Transverse colon (tissue), 4 donors: Measurements from ENCODE around the gene GNB3. TPM values are rescaled to one million over a fixed set of nuclear protein-coding genes. Genes with fewer than 3 reads are reported as not detected.

Experiments used
- DNase-seq: peaks from one replicate; pipeline ENCODE4 v3.0.0-alpha.2; 2019
- H3K27ac ChIP-seq, 4 donors: fragments of 200-600 bp; sonication (generic); 2 replicates each; pipeline ENCODE4 v1.5.1; 2016 to 2018; ENCODE audit warnings: inconsistent platforms in 4 of 4
- H3K27me3 ChIP-seq: fragments of 200-600 bp; sonication (generic); 2 replicates; pipeline ENCODE4 v1.5.1; 2017; ENCODE audit warnings: inconsistent platforms
- H3K36me3 ChIP-seq, 4 donors: fragments of 200-600 bp; sonication (generic); 2 replicates each; pipeline ENCODE4 v1.5.1; 2017 to 2019; ENCODE audit warnings: inconsistent platforms in 4 of 4
- H3K4me1 ChIP-seq, 4 donors: fragments of 200-600 bp; sonication (generic); 2 replicates each; pipeline ENCODE4 v1.5.1; 2017 to 2020; ENCODE audit warnings: inconsistent platforms in 4 of 4
- H3K4me3 ChIP-seq, 4 donors: fragments of 200-600 bp; sonication (generic); 1 replicate in 1 of 4; 2 replicates in 3 of 4; pipeline versions ENCODE4 v1.5.1 to v1.6.1; 2017 to 2019; ENCODE audit warnings: inconsistent platforms in 4 of 4
- H3K9me3 ChIP-seq, 2 donors: fragments of 200-600 bp; sonication (generic); 2 replicates each; pipeline ENCODE4 v1.5.1; 2017 to 2019; ENCODE audit warnings: inconsistent platforms in 2 of 2
- CTCF ChIP-seq, 5 experiments: fragments of 200-600 bp in 3 of 5; fragments of 450-650 bp in 2 of 5; sonication (generic) in 3 of 5; IDR thresholded peaks; 1 replicate in 2 of 5; 2 replicates in 3 of 5; pipeline ENCODE4 v1.5.1; 2016 to 2017; ENCODE audit warnings: antibody characterized with exemption in 5 of 5, inconsistent platforms in 3 of 5, mild to moderate bottlenecking in 2 of 5, moderate library complexity in 1 of 5
- EP300 ChIP-seq: sonication (generic); formaldehyde crosslinking; IDR thresholded peaks from one replicate; pipeline ENCODE4 v1.6.1; 2017; ENCODE audit warnings: antibody characterized with exemption, low read depth
- POLR2A ChIP-seq: fragments of 450-650 bp; IDR thresholded peaks from one replicate; pipeline ENCODE4 v1.6.1; 2016; ENCODE audit warnings: antibody characterized with exemption, mild to moderate bottlenecking, moderate library complexity
- POLR2AphosphoS5 ChIP-seq, 3 donors: sonication (generic); formaldehyde crosslinking; IDR thresholded peaks; one replicate each; pipeline ENCODE4 v1.6.1; 2016; ENCODE audit warnings: antibody characterized with exemption in 3 of 3
- WGBS, 2 donors: methylation state at CpG; one replicate each; pipeline ENCODE4 v1.1.5; 2018; ENCODE audit warnings: low coverage in 1 of 2; 5-methylcytosine and 5-hydroxymethylcytosine counted together
- in situ Hi-C, 4 donors: fragments of 200-750 bp; cut with MboI; loops; one replicate each; pipeline versions ENCODE4 v1.15.0 to v1.15.1; 2017; ENCODE audit warnings: low sequenced_read_pairs in 3 of 4, low pct_ligation_motif_present in 1 of 4, low pct_unique_long_range_greater_than_20kb in 1 of 4
- intact Hi-C: fragments of 100-400 bp; cut with DNase I; formaldehyde crosslinking; loops from one replicate; pipeline ENCODE4 v1.15.1; 2023; ENCODE audit warnings: low total_unique reads
- total RNA-seq, 4 donors: library from RNA; depleted of rRNA; stranded (reverse); fragments of >200 nt; gene quantifications; one replicate each; pipeline ENCODE4 v1.1.0, GENCODE V29; 2016

Gene GNB3
- total RNA-seq, 4 donors from 2014 or later, result 0.14 to 0.32 TPM; not detected in 2

GRCh38 chr12:6820166-6820565 is 20.6 kb upstream of the GNB3 start:
- 71 to 90% methylated on average over 4 to 5 of the region's 5 CpGs for WGBS, 2 donors
- intact Hi-C loops (no loop called here), in situ Hi-C loops (loop anchor here in 1 of 4 donors (10.0 kb wide), 1 partner anchor 75 kb away; no protein-coding TSS in a partner anchor)
- Histone ChIP-seq H3K27me3 (peaks cover 31% of the 10 kb centered on the region), H3K9me3 (no peaks in the 10 kb centered on the region), H3K27ac (no peak overlapping the region), H3K4me1 (peaks cover 5 to 17% (median 11%) of the 10 kb centered on the region in 4 donors), H3K36me3 (no peaks in the 10 kb centered on the region), H3K4me3 (no peak overlapping the region)
- TF ChIP-seq POLR2AphosphoS5 (IDR thresholded peaks at IDR 0.05), result no peak
- TF ChIP-seq CTCF (IDR thresholded peaks at IDR 0.05), result no peak
- no peak for TF ChIP-seq EP300
- TF ChIP-seq POLR2A, result no peak
- DNase-seq, result no peak

DNA sequence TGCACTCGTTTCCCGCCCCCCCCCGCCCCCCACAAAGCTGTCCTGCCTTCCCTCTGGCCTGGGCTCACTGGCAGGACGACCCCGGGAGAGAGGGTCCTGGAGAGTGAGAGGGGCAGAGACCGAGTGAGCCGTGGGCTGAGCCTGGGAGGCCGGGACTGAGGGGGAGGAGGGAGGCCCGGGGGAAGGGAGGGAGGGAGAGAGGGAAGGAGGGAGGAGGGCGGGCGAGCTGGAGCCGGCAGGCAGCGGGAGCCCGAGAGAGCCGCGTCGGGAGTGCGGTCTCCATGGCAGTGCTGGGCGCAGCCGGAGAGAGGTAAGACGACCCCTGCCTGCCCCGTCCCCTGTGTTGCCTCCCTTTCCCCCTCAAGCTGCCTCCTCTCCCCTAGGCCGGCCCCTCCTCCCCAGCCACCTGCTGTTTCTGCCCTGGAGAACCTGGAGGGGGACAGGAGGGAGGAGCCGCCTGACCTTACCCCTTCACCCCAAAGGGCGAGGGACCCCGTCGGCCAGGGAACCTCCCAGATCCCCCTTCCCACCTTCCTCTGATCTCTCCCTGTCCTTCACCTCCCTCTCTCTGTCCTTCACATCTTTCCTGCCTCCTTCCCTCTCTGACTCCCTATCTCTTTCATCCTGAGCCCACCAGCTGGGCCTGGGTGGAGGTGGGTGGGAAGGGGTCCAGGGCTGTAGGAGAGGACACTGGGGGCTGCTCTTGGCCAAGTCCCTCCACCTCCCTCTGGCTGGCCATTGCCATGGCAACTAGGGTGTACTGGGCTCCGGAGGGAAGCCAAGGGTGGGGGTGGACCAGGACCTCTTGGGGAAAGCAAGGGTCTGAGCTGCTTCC is 18.9 kb upstream of the GNB3 start, which contains the start of gene GPR162:
GPR162 (plus strand) TSS at position 231 of the 835 bp plus-strand sequence. CDS start 2,078 bp downstream, outside the sequence.
- H3K27me3 ChIP-seq, result peaks cover 33% of the 10 kb centered on the region
- intact Hi-C loops (no loop called here), in situ Hi-C loops (loop anchor here in 1 of 4 donors (10.0 kb wide), 1 partner anchor 77 kb away; no protein-coding TSS in a partner anchor)
- WGBS, 2 donors, result 2% methylated on average over 25 of the region's 28 CpGs; no CpG with 5 or more reads in 1 of the 2 donors
- H3K4me3 ChIP-seq, result peak within 1 kb of the TSS; percentile 24 to 50 (median 34)
- DNase-seq, result peak; percentile 48
- no peaks in the 10 kb centered on the region for H3K36me3 ChIP-seq
- H3K27ac ChIP-seq, result peak within 1 kb of the TSS; percentile 48 to 77 (median 64)
- no peak for TF ChIP-seq POLR2A
- no peak for TF ChIP-seq POLR2AphosphoS5 (IDR thresholded peaks at IDR 0.05)
- no peak for TF ChIP-seq CTCF (IDR thresholded peaks at IDR 0.05)
- no peak for TF ChIP-seq EP300
- no peaks in the 10 kb centered on the region for H3K9me3 ChIP-seq
- peaks cover 7 to 20% (median 12%) of the 10 kb centered on the region in 4 donors for H3K4me1 ChIP-seq

GRCh38 chr12:6822426-6823135 is 18.1 kb upstream of the GNB3 start:
- intact Hi-C loops, result no loop called here
- peak overlapping the region in 1 of 4 donors; percentile 50 for H3K4me3 ChIP-seq

More at GRCh38 chr12:6822426-6823135, 18.1 kb upstream of the GNB3 start:
- Histone ChIP-seq H3K27me3 (peaks cover 39% of the 10 kb centered on the region), H3K4me1 (peaks cover 7 to 26% (median 19%) of the 10 kb centered on the region in 4 donors), H3K36me3 (no peaks in the 10 kb centered on the region), H3K9me3 (no peaks in the 10 kb centered on the region), H3K27ac (no peak overlapping the region)
- no peak for DNase-seq
- 50 to 69% methylated on average over 3 to 7 of the region's 7 CpGs for WGBS, 2 donors
- in situ Hi-C loops, result loop anchor here in 1 of 4 donors (10.0 kb wide), 1 partner anchor 78 kb away; no protein-coding TSS in a partner anchor
- TF ChIP-seq POLR2AphosphoS5 (IDR thresholded peaks at IDR 0.05), result no peak
- TF ChIP-seq EP300, result no peak
- TF ChIP-seq CTCF (IDR thresholded peaks at IDR 0.05), result no peak
- TF ChIP-seq POLR2A, result no peak
